Activated CD4-positive, alpha-beta T cell treated with anti-CD3 and anti-CD28 coated beads for 1 hour (primary cell): ENCODE results near the gene PDZD4.

Experiments used
- DNase-seq: peaks from one replicate; pipeline ENCODE4 v3.0.0-alpha.2; 2020

The PDZD4 gene

GRCh38 chrX:153782313-153782712 is 48.0 kb downstream of the PDZD4 start:
- DNase-seq = no peak

GRCh38 chrX:153781428-153782047 is 48.8 kb downstream of the PDZD4 start:
- DNase-seq = no peak

GRCh38 chrX:153780678-153781427 is 49.5 kb downstream of the PDZD4 start, which contains the start of gene SRPK3:
Gene SRPK3 (plus strand): TSS chrX:153781041. CDS start chrX:153781087, 46 bp downstream.
- DNase-seq = no peak

- no peak for DNase-seq
Observed at GRCh38 chrX:153779891-153780677, 50.3 kb downstream of the PDZD4 start.

GRCh38 chrX:153778684-153779101 is 51.7 kb downstream of the PDZD4 start:
- DNase-seq = no peak

GRCh38 chrX:153778181-153778580 is 52.2 kb downstream of the PDZD4 start:
- DNase-seq = no peak

- DNase-seq = no peak
Observed at GRCh38 chrX:153777261-153778090, 52.9 kb downstream of the PDZD4 start.

GRCh38 chrX:153776611-153777045 is 53.7 kb downstream of the PDZD4 start:
- no peak for DNase-seq

GRCh38 chrX:153776120-153776599 is 54.2 kb downstream of the PDZD4 start:
- no peak for DNase-seq

GRCh38 chrX:153775293-153776119 is 54.8 kb downstream of the PDZD4 start:
- DNase-seq = no peak

GRCh38 chrX:153774576-153775292 is 55.6 kb downstream of the PDZD4 start:
- DNase-seq = no peak

- DNase-seq = no peak
Observed at GRCh38 chrX:153773741-153774575, 56.4 kb downstream of the PDZD4 start.

- no peak for DNase-seq
Observed at GRCh38 chrX:153773218-153773611, 57.1 kb downstream of the PDZD4 start.

GRCh38 chrX:153772316-153773217 is 57.8 kb downstream of the PDZD4 start:
- DNase-seq = no peak

GRCh38 chrX:153771415-153772315 is 58.7 kb downstream of the PDZD4 start:
- DNase-seq = no peak

- DNase-seq = no peak
Observed at GRCh38 chrX:153770601-153771414, 59.5 kb downstream of the PDZD4 start.
